ENCODE measurements around the gene ADGRG7. TPM values are rescaled to one million over a fixed set of nuclear protein-coding genes. Genes with fewer than 3 reads are reported as not detected.

ADGRG7 gene
- total RNA-seq, 1 donor from 2014 or later, result not detected

GRCh38 chr3:100631236-100631635, 21.8 kb downstream of the ADGRG7 start:
- Mint-ChIP-seq H3K9me3 (ENCODE audit: unreplicated experiment) (no peaks in the 10 kb centered on the region), H3K27ac (ENCODE audit: unreplicated experiment) (no peak overlapping the region)

GRCh38 chr3:100634493-100635272, 25.3 kb downstream of the ADGRG7 start:
- no peak overlapping the region for H3K4me3 Mint-ChIP-seq (ENCODE audit: unreplicated experiment)
- no peaks in the 10 kb centered on the region for H3K36me3 Mint-ChIP-seq (ENCODE audit: unreplicated experiment)

More at GRCh38 chr3:100631236-100631635, 21.8 kb downstream of the ADGRG7 start:
- no peak for DNase-seq (ENCODE audit: extremely low spot score, unreplicated experiment)
- Mint-ChIP-seq H3K4me1 (ENCODE audit: unreplicated experiment) (no peaks in the 10 kb centered on the region), H3K27me3 (ENCODE audit: unreplicated experiment) (peaks cover 59% of the 10 kb centered on the region), H3K36me3 (ENCODE audit: unreplicated experiment) (no peaks in the 10 kb centered on the region), H3K4me3 (ENCODE audit: unreplicated experiment) (no peak overlapping the region)
- TF ChIP-seq CTCF (IDR thresholded peaks at IDR 0.05), result no peak

GRCh38 chr3:100635273-100635701, 25.9 kb downstream of the ADGRG7 start:
- DNase-seq (ENCODE audit: extremely low spot score, unreplicated experiment), result no peak
- H3K36me3 Mint-ChIP-seq (ENCODE audit: unreplicated experiment), result no peaks in the 10 kb centered on the region
- no peak overlapping the region for H3K4me3 Mint-ChIP-seq (ENCODE audit: unreplicated experiment)
- H3K9me3 Mint-ChIP-seq (ENCODE audit: unreplicated experiment), result no peaks in the 10 kb centered on the region
- H3K4me1 Mint-ChIP-seq (ENCODE audit: unreplicated experiment), result no peaks in the 10 kb centered on the region
- peaks cover 46% of the 10 kb centered on the region for H3K27me3 Mint-ChIP-seq (ENCODE audit: unreplicated experiment)
- H3K27ac Mint-ChIP-seq (ENCODE audit: unreplicated experiment), result no peak overlapping the region
- TF ChIP-seq CTCF (IDR thresholded peaks at IDR 0.05), result no peak

More at GRCh38 chr3:100634493-100635272, 25.3 kb downstream of the ADGRG7 start:
- no peak for TF ChIP-seq CTCF (IDR thresholded peaks at IDR 0.05)
- no peak for DNase-seq (ENCODE audit: extremely low spot score, unreplicated experiment)
- H3K4me1 Mint-ChIP-seq (ENCODE audit: unreplicated experiment), result no peaks in the 10 kb centered on the region
- H3K9me3 Mint-ChIP-seq (ENCODE audit: unreplicated experiment), result no peaks in the 10 kb centered on the region
- H3K27me3 Mint-ChIP-seq (ENCODE audit: unreplicated experiment), result peaks cover 49% of the 10 kb centered on the region
- H3K27ac Mint-ChIP-seq (ENCODE audit: unreplicated experiment), result no peak overlapping the region

- H3K27ac Mint-ChIP-seq (ENCODE audit: unreplicated experiment), result no peak overlapping the region
- no peak overlapping the region for H3K4me3 Mint-ChIP-seq (ENCODE audit: unreplicated experiment)
- TF ChIP-seq CTCF (IDR thresholded peaks at IDR 0.05), result no peak
- peaks cover 46% of the 10 kb centered on the region for H3K27me3 Mint-ChIP-seq (ENCODE audit: unreplicated experiment)
- H3K36me3 Mint-ChIP-seq (ENCODE audit: unreplicated experiment), result no peaks in the 10 kb centered on the region
- H3K4me1 Mint-ChIP-seq (ENCODE audit: unreplicated experiment), result peaks cover 4% of the 10 kb centered on the region
- no peak for DNase-seq (ENCODE audit: extremely low spot score, unreplicated experiment)
- no peaks in the 10 kb centered on the region for H3K9me3 Mint-ChIP-seq (ENCODE audit: unreplicated experiment)
These were observed 27.8 kb downstream of the ADGRG7 start for GRCh38 chr3:100637197-100637631.

GRCh38 chr3:100640633-100641032, 31.2 kb downstream of the ADGRG7 start:
- Mint-ChIP-seq H3K27ac (ENCODE audit: unreplicated experiment) (no peak overlapping the region), H3K9me3 (ENCODE audit: unreplicated experiment) (no peaks in the 10 kb centered on the region), H3K27me3 (ENCODE audit: unreplicated experiment) (peaks cover 46% of the 10 kb centered on the region), H3K36me3 (ENCODE audit: unreplicated experiment) (no peaks in the 10 kb centered on the region), H3K4me3 (ENCODE audit: unreplicated experiment) (no peak overlapping the region), H3K4me1 (ENCODE audit: unreplicated experiment) (peaks cover 5% of the 10 kb centered on the region)
- no peak for DNase-seq (ENCODE audit: extremely low spot score, unreplicated experiment)
- no peak for TF ChIP-seq CTCF (IDR thresholded peaks at IDR 0.05)

Data from osteocyte (in vitro differentiated cells).